Panc1 (cell line): ENCODE results near the gene PLXNC1.

Experiments used
- POLR2AphosphoS5 ChIP-seq: IDR thresholded peaks from 2 replicates; pipeline ENCODE4 v1.6.1; 2012; ENCODE audit warnings: mild to moderate bottlenecking, low read depth, low read length, moderate library complexity
- TF ChIP-seq, protein P1 (sequence below): fragments of 450-650 bp; IDR thresholded peaks from 2 replicates; pipeline ENCODE4 v1.5.1; 2017; ENCODE audit warnings: mild to moderate bottlenecking
- TF ChIP-seq, protein P2 (sequence below), 2 experiments: IDR thresholded peaks; 2 replicates each; pipeline ENCODE4 v1.6.1; 2011 to 2012; ENCODE audit warnings: low read depth in 2 of 2, control low read depth in 1 of 2, low read length in 1 of 2, mild to moderate bottlenecking in 1 of 2, moderate library complexity in 1 of 2; ENCODE audit not compliant: insufficient read depth in 1 of 2

DNA sequence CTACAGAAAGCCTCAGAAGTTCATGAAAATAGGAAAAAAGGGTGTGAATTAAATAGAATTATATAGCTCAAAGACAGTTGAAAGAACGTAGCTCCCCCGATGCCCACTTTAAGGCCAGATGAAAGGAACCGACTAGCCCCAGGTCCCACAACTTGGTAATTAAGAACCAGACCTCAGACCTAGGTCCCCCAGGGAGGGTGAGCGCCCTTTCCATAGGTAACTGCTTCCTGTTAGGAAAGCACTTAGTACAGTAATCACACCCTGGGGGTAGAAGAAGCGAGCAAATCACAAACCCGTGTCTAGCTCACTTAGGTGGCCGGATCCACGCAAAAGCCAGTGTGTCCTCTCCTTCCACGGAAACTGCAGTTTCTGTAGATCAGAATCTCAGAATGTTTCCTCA lies 77.1 kb downstream of the PLXNC1 start:
- TF ChIP-seq, protein P1, sequence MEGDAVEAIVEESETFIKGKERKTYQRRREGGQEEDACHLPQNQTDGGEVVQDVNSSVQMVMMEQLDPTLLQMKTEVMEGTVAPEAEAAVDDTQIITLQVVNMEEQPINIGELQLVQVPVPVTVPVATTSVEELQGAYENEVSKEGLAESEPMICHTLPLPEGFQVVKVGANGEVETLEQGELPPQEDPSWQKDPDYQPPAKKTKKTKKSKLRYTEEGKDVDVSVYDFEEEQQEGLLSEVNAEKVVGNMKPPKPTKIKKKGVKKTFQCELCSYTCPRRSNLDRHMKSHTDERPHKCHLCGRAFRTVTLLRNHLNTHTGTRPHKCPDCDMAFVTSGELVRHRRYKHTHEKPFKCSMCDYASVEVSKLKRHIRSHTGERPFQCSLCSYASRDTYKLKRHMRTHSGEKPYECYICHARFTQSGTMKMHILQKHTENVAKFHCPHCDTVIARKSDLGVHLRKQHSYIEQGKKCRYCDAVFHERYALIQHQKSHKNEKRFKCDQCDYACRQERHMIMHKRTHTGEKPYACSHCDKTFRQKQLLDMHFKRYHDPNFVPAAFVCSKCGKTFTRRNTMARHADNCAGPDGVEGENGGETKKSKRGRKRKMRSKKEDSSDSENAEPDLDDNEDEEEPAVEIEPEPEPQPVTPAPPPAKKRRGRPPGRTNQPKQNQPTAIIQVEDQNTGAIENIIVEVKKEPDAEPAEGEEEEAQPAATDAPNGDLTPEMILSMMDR = no peak
- no peak for TF ChIP-seq POLR2AphosphoS5
- TF ChIP-seq, protein P2, sequence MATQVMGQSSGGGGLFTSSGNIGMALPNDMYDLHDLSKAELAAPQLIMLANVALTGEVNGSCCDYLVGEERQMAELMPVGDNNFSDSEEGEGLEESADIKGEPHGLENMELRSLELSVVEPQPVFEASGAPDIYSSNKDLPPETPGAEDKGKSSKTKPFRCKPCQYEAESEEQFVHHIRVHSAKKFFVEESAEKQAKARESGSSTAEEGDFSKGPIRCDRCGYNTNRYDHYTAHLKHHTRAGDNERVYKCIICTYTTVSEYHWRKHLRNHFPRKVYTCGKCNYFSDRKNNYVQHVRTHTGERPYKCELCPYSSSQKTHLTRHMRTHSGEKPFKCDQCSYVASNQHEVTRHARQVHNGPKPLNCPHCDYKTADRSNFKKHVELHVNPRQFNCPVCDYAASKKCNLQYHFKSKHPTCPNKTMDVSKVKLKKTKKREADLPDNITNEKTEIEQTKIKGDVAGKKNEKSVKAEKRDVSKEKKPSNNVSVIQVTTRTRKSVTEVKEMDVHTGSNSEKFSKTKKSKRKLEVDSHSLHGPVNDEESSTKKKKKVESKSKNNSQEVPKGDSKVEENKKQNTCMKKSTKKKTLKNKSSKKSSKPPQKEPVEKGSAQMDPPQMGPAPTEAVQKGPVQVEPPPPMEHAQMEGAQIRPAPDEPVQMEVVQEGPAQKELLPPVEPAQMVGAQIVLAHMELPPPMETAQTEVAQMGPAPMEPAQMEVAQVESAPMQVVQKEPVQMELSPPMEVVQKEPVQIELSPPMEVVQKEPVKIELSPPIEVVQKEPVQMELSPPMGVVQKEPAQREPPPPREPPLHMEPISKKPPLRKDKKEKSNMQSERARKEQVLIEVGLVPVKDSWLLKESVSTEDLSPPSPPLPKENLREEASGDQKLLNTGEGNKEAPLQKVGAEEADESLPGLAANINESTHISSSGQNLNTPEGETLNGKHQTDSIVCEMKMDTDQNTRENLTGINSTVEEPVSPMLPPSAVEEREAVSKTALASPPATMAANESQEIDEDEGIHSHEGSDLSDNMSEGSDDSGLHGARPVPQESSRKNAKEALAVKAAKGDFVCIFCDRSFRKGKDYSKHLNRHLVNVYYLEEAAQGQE (IDR thresholded peaks at IDR 0.05; ENCODE audit: insufficient read depth in 1 of 2, low read depth in 2 of 2, low read length in 1 of 2) = no peak
